Measurements from ENCODE around the gene ERICH6B.

Gene ERICH6B

DNA sequence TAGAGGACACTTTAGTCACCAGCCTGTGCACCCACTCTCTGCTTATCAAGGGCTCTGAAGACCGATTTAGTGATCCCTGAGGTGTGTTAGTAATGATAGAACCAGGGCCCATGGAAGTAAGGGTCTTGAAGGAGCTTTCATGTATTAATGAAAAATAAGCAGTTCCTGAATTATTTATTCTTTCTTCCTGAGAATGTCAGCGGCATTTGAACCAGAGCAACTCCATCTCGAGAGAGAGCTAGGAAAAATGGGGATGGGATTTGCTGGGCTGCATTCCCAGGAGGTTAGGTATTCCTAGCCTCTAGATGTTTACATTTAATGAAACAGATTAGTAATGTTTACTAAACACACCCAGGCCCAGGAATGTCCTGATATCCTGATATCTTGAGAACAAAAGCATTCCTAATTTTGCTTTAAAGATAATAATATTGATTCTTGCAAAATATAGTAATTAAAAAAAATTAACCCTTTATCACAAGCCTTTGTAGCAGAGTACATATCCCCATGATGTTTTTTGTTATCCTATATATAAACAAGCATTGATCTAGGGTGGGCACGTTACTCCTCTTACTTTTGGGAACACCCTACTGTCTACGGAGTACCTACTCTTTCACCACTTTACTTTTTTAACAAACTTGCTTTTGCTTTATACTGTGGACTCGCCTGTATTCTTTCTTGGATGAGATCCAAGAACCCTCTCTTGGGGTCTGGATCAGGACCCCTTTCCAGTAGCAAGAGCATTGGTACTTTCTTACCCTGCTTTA, 87.7 kb downstream of the ERICH6B start:
- Histone ChIP-seq H3K4me1 (ENCODE audit: insufficient read depth, low read length, severe bottlenecking) (no peaks in the 10 kb centered on the region), H3F3A (ENCODE audit: insufficient read depth, low read length) (no peaks in the 10 kb centered on the region), H2AFZ (ENCODE audit: low read length) (no peak overlapping the region), H3K27me3 (ENCODE audit: insufficient read depth, low read length) (no peaks in the 10 kb centered on the region), H3K4me2 (ENCODE audit: low read length) (no peak overlapping the region), H3K27ac (ENCODE audit: low read depth, low read length, poor library complexity, severe bottlenecking) (no peak overlapping the region), H3K9ac (ENCODE audit: low read length) (no peak overlapping the region), H3K9me2 (ENCODE audit: low read depth, low read length) (no peaks in the 10 kb centered on the region), H4K20me1 (ENCODE audit: insufficient read depth, low read length) (no peaks in the 10 kb centered on the region), H3K9me3 (ENCODE audit: low read length) (no peaks in the 10 kb centered on the region), H3K79me2 (ENCODE audit: insufficient read depth, low read length) (no peaks in the 10 kb centered on the region), H3K36me3 (ENCODE audit: insufficient read depth, low read length) (peaks cover 33% of the 10 kb centered on the region; the same call in 1 of the 2 replicates), H3K4me3 (ENCODE audit: low read depth, low read length, poor library complexity, severe bottlenecking) (no peak overlapping the region)
- TF ChIP-seq CTCF (IDR thresholded peaks at IDR 0.05; ENCODE audit: low read length) (no peak), EZH2 (IDR thresholded peaks at IDR 0.05; ENCODE audit: borderline replicate concordance, low read length) (no peak)

- Histone ChIP-seq H4K20me1 (ENCODE audit: insufficient read depth, low read length) (no peaks in the 10 kb centered on the region), H3K4me3 (ENCODE audit: low read depth, low read length, poor library complexity, severe bottlenecking) (no peak overlapping the region), H3K4me2 (ENCODE audit: low read length) (no peak overlapping the region), H3K9ac (ENCODE audit: low read length) (no peak overlapping the region), H3K27me3 (ENCODE audit: insufficient read depth, low read length) (no peaks in the 10 kb centered on the region), H2AFZ (ENCODE audit: low read length) (no peak overlapping the region), H3K27ac (ENCODE audit: low read depth, low read length, poor library complexity, severe bottlenecking) (no peak overlapping the region), H3K9me3 (ENCODE audit: low read length) (no peaks in the 10 kb centered on the region), H3K4me1 (ENCODE audit: insufficient read depth, low read length, severe bottlenecking) (no peaks in the 10 kb centered on the region), H3K9me2 (ENCODE audit: low read depth, low read length) (no peaks in the 10 kb centered on the region), H3K79me2 (ENCODE audit: insufficient read depth, low read length) (no peaks in the 10 kb centered on the region), H3F3A (ENCODE audit: insufficient read depth, low read length) (no peaks in the 10 kb centered on the region), H3K36me3 (ENCODE audit: insufficient read depth, low read length) (peaks cover 48% of the 10 kb centered on the region)
- TF ChIP-seq CTCF (IDR thresholded peaks at IDR 0.05; ENCODE audit: low read length) (no peak), EZH2 (IDR thresholded peaks at IDR 0.05; ENCODE audit: borderline replicate concordance, low read length) (no peak)
Measured at GRCh38 chr13:45522571-45522970, 93.0 kb downstream of the ERICH6B start.

GRCh38 chr13:45521297-45521696, 94.2 kb downstream of the ERICH6B start:
- no peaks in the 10 kb centered on the region for H3K4me1 ChIP-seq (ENCODE audit: insufficient read depth, low read length, severe bottlenecking)
- no peaks in the 10 kb centered on the region for H3F3A ChIP-seq (ENCODE audit: insufficient read depth, low read length)
- no peak for TF ChIP-seq CTCF (IDR thresholded peaks at IDR 0.05; ENCODE audit: low read length)
- TF ChIP-seq EZH2 (IDR thresholded peaks at IDR 0.05; ENCODE audit: borderline replicate concordance, low read length) = no peak
- H3K4me2 ChIP-seq (ENCODE audit: low read length) = no peak overlapping the region
- H3K9ac ChIP-seq (ENCODE audit: low read length) = no peak overlapping the region
- H4K20me1 ChIP-seq (ENCODE audit: insufficient read depth, low read length) = no peaks in the 10 kb centered on the region
- no peaks in the 10 kb centered on the region for H3K27me3 ChIP-seq (ENCODE audit: insufficient read depth, low read length)
- no peaks in the 10 kb centered on the region for H3K79me2 ChIP-seq (ENCODE audit: insufficient read depth, low read length)
- H3K4me3 ChIP-seq (ENCODE audit: low read depth, low read length, poor library complexity, severe bottlenecking) = no peak overlapping the region
- H3K27ac ChIP-seq (ENCODE audit: low read depth, low read length, poor library complexity, severe bottlenecking) = no peak overlapping the region
- no peaks in the 10 kb centered on the region for H3K9me3 ChIP-seq (ENCODE audit: low read length)
- peaks cover 53% of the 10 kb centered on the region for H3K36me3 ChIP-seq (ENCODE audit: insufficient read depth, low read length)
- no peaks in the 10 kb centered on the region for H3K9me2 ChIP-seq (ENCODE audit: low read depth, low read length)
- no peak overlapping the region for H2AFZ ChIP-seq (ENCODE audit: low read length)

All from OCI-LY1 (cell line).